C1 segment of cervical spinal cord (tissue), 14 donors: ENCODE data around the gene FEM1A.
"Not testable (repeated sequence)": the region's sequence is repeated elsewhere in the genome, so short reads cannot be mapped to it uniquely, and the experiment has no call there.

Source experiments
- DNase-seq, 14 donors: peaks; one replicate each; lab custom pipeline; 2025; lab: John Stamatoyannopoulos, UW

FEM1A gene

GRCh38 chr19:4774136-4774535 lies 17.4 kb upstream of the FEM1A start:
- no peak for DNase-seq

- DNase-seq = no peak
Observed at GRCh38 chr19:4775627-4776152, 15.8 kb upstream of the FEM1A start.

GRCh38 chr19:4776436-4777211 lies 14.9 kb upstream of the FEM1A start:
- no peak for DNase-seq

- not testable (repeated sequence) for DNase-seq
Observed at GRCh38 chr19:4778124-4778523, 13.4 kb upstream of the FEM1A start.

- no peak for DNase-seq
Observed at GRCh38 chr19:4780860-4781259, 10.7 kb upstream of the FEM1A start.

GRCh38 chr19:4781801-4782200 lies 9.7 kb upstream of the FEM1A start:
- no peak for DNase-seq

GRCh38 chr19:4786412-4787016 lies 5.0 kb upstream of the FEM1A start:
- DNase-seq = not testable (repeated sequence)

GRCh38 chr19:4792019-4792865 lies 708 bp downstream of the FEM1A start:
- not testable (repeated sequence) for DNase-seq

GRCh38 chr19:4792866-4793195 lies 1.3 kb downstream of the FEM1A start:
- DNase-seq = not testable (repeated sequence)

- DNase-seq = not testable (repeated sequence)
Observed at GRCh38 chr19:4793278-4793677, 1.7 kb downstream of the FEM1A start.

GRCh38 chr19:4794971-4795370 lies 3.4 kb downstream of the FEM1A start:
- no peak for DNase-seq

- DNase-seq = no peak
Observed at GRCh38 chr19:4795400-4795799, 3.9 kb downstream of the FEM1A start.

- no peak for DNase-seq
Observed at GRCh38 chr19:4800591-4801081, 9.1 kb downstream of the FEM1A start.

GRCh38 chr19:4801085-4801619 lies 9.6 kb downstream of the FEM1A start:
- DNase-seq = no peak

GRCh38 chr19:4802711-4803110 lies 11.2 kb downstream of the FEM1A start:
- DNase-seq = no peak

GRCh38 chr19:4803736-4804695 lies 12.5 kb downstream of the FEM1A start:
- peak in 5 of 14 donors; percentile 12 to 49 (median 22) for DNase-seq

GRCh38 chr19:4805140-4805539 lies 13.6 kb downstream of the FEM1A start:
- DNase-seq = not testable (repeated sequence)

GRCh38 chr19:4806384-4806783 lies 14.8 kb downstream of the FEM1A start:
- DNase-seq = no peak

- DNase-seq = peak in 9 of 14 donors; percentile 16 to 74 (median 42)
Observed at GRCh38 chr19:4807188-4807587, 15.7 kb downstream of the FEM1A start.

GRCh38 chr19:4811328-4812131 lies 20.0 kb downstream of the FEM1A start:
- DNase-seq = peak in 11 of 14 donors; percentile 8 to 72 (median 34)
